Progenitor cell of endocrine pancreas (in vitro differentiated cells): ENCODE data around the gene LENG9. TPM values are rescaled to one million over a fixed set of nuclear protein-coding genes. Genes with fewer than 3 reads are reported as not detected.

ENCODE experiments used
- DNase-seq: peaks from one replicate; pipeline ENCODE4 v3.0.0; 2021; ENCODE audit warnings: low spot score; ENCODE audit not compliant: unreplicated experiment
- H3K27ac Mint-ChIP-seq: 2 replicates; pipeline ENCODE4 v1.8.0; 2021; ENCODE audit warnings: mild to moderate bottlenecking, moderate library complexity, mixed read lengths
- H3K27me3 Mint-ChIP-seq: 2 replicates; pipeline ENCODE4 v1.8.0; 2021; ENCODE audit warnings: mixed read lengths
- H3K36me3 Mint-ChIP-seq: 2 replicates; pipeline ENCODE4 v1.8.0; 2022; ENCODE audit warnings: mixed read lengths; ENCODE audit not compliant: insufficient read depth
- H3K4me1 Mint-ChIP-seq: 2 replicates; pipeline ENCODE4 v1.8.0; 2021; ENCODE audit warnings: low read depth, mixed read lengths
- H3K4me3 Mint-ChIP-seq: 2 replicates; pipeline ENCODE4 v1.8.0; 2021; ENCODE audit warnings: low read depth, mild to moderate bottlenecking, moderate library complexity, mixed read lengths
- H3K9me3 Mint-ChIP-seq: 2 replicates; pipeline ENCODE4 v1.8.0; 2021; ENCODE audit warnings: low read depth, mixed read lengths
- CTCF ChIP-seq: fragments of 200-600 bp; sonication (generic); IDR thresholded peaks from one replicate; pipeline ENCODE4 v1.5.0; 2021; ENCODE audit warnings: antibody characterized with exemption, mild to moderate bottlenecking; ENCODE audit not compliant: unreplicated experiment
- total RNA-seq: library from RNA; stranded (reverse); gene quantifications from 2 replicates; pipeline ENCODE4 v1.2.1, GENCODE V29; 2021

LENG9 gene
- total RNA-seq, 1 donor from 2014 or later, result 0.72 TPM

GRCh38 chr19:54426291-54426931, 37.2 kb downstream of the LENG9 start:
- Mint-ChIP-seq H3K4me3 (no peak overlapping the region), H3K27ac (no peak overlapping the region), H3K4me1 (peaks cover 5% of the 10 kb centered on the region), H3K36me3 (peaks cover 19% of the 10 kb centered on the region), H3K27me3 (peaks cover 58% of the 10 kb centered on the region), H3K9me3 (no peaks in the 10 kb centered on the region)
- no peak for DNase-seq
- TF ChIP-seq CTCF, result no peak

- Mint-ChIP-seq H3K27ac (no peak overlapping the region), H3K4me1 (peaks cover 5% of the 10 kb centered on the region), H3K9me3 (no peaks in the 10 kb centered on the region), H3K36me3 (peaks cover 19% of the 10 kb centered on the region), H3K27me3 (peaks cover 53% of the 10 kb centered on the region), H3K4me3 (no peak overlapping the region)
- no peak for TF ChIP-seq CTCF
- DNase-seq, result no peak
These were observed 38.2 kb downstream of the LENG9 start for GRCh38 chr19:54425382-54425723.

GRCh38 chr19:54424660-54425381, 38.8 kb downstream of the LENG9 start:
- H3K36me3 Mint-ChIP-seq, result peaks cover 19% of the 10 kb centered on the region
- no peak for TF ChIP-seq CTCF
- DNase-seq, result no peak
- H3K9me3 Mint-ChIP-seq, result no peaks in the 10 kb centered on the region
- H3K4me3 Mint-ChIP-seq, result no peak overlapping the region
- H3K27ac Mint-ChIP-seq, result no peak overlapping the region
- H3K27me3 Mint-ChIP-seq, result peaks cover 53% of the 10 kb centered on the region
- H3K4me1 Mint-ChIP-seq, result peaks cover 5% of the 10 kb centered on the region

- H3K27ac Mint-ChIP-seq, result no peak overlapping the region
- peaks cover 9% of the 10 kb centered on the region for H3K4me1 Mint-ChIP-seq
- no peaks in the 10 kb centered on the region for H3K9me3 Mint-ChIP-seq
- H3K36me3 Mint-ChIP-seq, result peaks cover 19% of the 10 kb centered on the region
- no peak for DNase-seq
- H3K4me3 Mint-ChIP-seq, result no peak overlapping the region
- no peak for TF ChIP-seq CTCF
- H3K27me3 Mint-ChIP-seq, result peaks cover 54% of the 10 kb centered on the region
These were observed 39.4 kb downstream of the LENG9 start for GRCh38 chr19:54424201-54424600.

- DNase-seq, result no peak
- peaks cover 21% of the 10 kb centered on the region for H3K36me3 Mint-ChIP-seq
- H3K27me3 Mint-ChIP-seq, result peaks cover 55% of the 10 kb centered on the region
- H3K27ac Mint-ChIP-seq, result no peak overlapping the region
- H3K4me1 Mint-ChIP-seq, result peaks cover 20% of the 10 kb centered on the region
- no peak for TF ChIP-seq CTCF
- no peaks in the 10 kb centered on the region for H3K9me3 Mint-ChIP-seq
- no peak overlapping the region for H3K4me3 Mint-ChIP-seq
These were observed 41.4 kb downstream of the LENG9 start for GRCh38 chr19:54422136-54422535.
